HG03575 (cell line): ENCODE measurements around the gene TDRD6.

ENCODE experiments used
- ATAC-seq: cut with Tn5 transposase; IDR thresholded peaks from one replicate; pipeline ENCODE4 v1.9.1; 2021; ENCODE audit not compliant: unreplicated experiment, insufficient number of reproducible peaks, low FRiP score; ENCODE audit errors: extremely low read depth

TDRD6 gene

GRCh38 chr6:46677314-46677654 lies 10.4 kb upstream of the TDRD6 start:
- ATAC-seq = no peak

- no peak for ATAC-seq
Observed at GRCh38 chr6:46684771-46685170, 2.9 kb upstream of the TDRD6 start.

- ATAC-seq = no peak
Observed at GRCh38 chr6:46688117-46688965, 656 bp downstream of the TDRD6 start.

- no peak for ATAC-seq
Observed at GRCh38 chr6:46688966-46689335, 1.3 kb downstream of the TDRD6 start.

- no peak for ATAC-seq
Observed at GRCh38 chr6:46689657-46690056, 2.0 kb downstream of the TDRD6 start.

- ATAC-seq = no peak
Observed at GRCh38 chr6:46690141-46690755, 2.6 kb downstream of the TDRD6 start.

GRCh38 chr6:46690911-46691451 lies 3.3 kb downstream of the TDRD6 start:
- ATAC-seq = no peak

GRCh38 chr6:46699970-46700369 lies 12.3 kb downstream of the TDRD6 start:
- no peak for ATAC-seq

GRCh38 chr6:46704562-46704961 lies 16.9 kb downstream of the TDRD6 start:
- ATAC-seq = no peak

- no peak for ATAC-seq
Observed at GRCh38 chr6:46706464-46706863, 18.8 kb downstream of the TDRD6 start.

GRCh38 chr6:46711491-46711890 lies 23.8 kb downstream of the TDRD6 start:
- no peak for ATAC-seq

GRCh38 chr6:46715141-46715540 lies 27.5 kb downstream of the TDRD6 start:
- ATAC-seq = no peak

GRCh38 chr6:46719099-46719498 lies 31.4 kb downstream of the TDRD6 start:
- no peak for ATAC-seq

GRCh38 chr6:46720401-46720800 lies 32.7 kb downstream of the TDRD6 start:
- ATAC-seq = no peak

- no peak for ATAC-seq
Observed at GRCh38 chr6:46729787-46730326, 42.2 kb downstream of the TDRD6 start.

GRCh38 chr6:46730921-46731461 lies 43.3 kb downstream of the TDRD6 start:
- ATAC-seq = no peak

GRCh38 chr6:46733341-46733801 lies 45.7 kb downstream of the TDRD6 start:
- no peak for ATAC-seq

- ATAC-seq = no peak
Observed at GRCh38 chr6:46734867-46735719, 47.4 kb downstream of the TDRD6 start, which contains the start of gene PLA2G7. PLA2G7 (minus strand) TSS chr6:46735375; CDS start chr6:46722891, 12,484 bp downstream.

GRCh38 chr6:46735720-46736031 lies 48.0 kb downstream of the TDRD6 start:
- no peak for ATAC-seq
